G401.6 (cell line): ENCODE measurements around the gene TFDP2.
A peak's percentile ranks its signal among the peaks of the same experiment; 100 is the strongest.
"Not testable (repeated sequence)": the region's sequence is repeated elsewhere in the genome, so short reads cannot be mapped to it uniquely, and the experiment has no call there.

Experiments used
- FAIRE-seq: peaks from 2 replicates; lab custom pipeline; 2012; peaks lifted over from hg19 to GRCh38; lab: Jason Lieb, UNC

The TFDP2 gene

DNA sequence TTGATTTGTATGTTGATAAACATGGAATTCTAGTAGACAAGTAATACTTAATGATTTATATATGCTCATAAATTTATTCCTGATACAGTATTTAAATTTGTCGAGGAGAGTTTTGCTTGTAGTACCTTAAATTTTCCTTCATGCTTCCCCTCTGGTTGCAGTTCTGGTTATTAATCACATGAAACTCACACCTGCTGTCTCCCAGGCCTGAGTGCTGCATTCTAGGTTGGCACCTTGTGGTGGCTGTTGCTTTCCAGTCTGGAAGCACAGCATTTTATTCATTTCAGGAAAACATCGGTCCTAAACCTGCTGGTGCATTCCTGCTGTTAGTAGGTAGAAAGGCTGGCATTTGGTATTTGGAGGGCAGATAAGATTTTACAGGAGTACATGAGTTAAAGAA lies 228.0 kb downstream of the TFDP2 start:
- FAIRE-seq: no peak

DNA sequence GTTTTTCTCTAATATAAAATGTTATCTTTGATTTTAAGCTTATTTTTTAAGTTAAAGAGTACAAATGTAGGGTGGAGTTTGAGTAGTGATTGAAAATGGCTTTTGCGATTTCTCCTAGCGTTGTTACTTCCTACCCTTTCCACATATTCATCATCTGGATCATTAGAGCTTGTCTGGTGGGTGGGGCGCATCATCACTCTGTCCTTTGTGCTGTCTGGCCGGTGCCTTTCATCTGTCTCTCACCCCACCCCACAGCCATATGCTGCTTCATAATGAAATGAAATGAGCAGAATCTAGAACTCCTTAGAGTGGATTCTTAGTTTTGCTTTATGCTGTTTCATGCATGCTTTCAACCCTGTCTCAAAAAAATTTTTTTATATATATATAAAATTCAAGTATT lies 228.6 kb downstream of the TFDP2 start:
- FAIRE-seq: no peak

DNA sequence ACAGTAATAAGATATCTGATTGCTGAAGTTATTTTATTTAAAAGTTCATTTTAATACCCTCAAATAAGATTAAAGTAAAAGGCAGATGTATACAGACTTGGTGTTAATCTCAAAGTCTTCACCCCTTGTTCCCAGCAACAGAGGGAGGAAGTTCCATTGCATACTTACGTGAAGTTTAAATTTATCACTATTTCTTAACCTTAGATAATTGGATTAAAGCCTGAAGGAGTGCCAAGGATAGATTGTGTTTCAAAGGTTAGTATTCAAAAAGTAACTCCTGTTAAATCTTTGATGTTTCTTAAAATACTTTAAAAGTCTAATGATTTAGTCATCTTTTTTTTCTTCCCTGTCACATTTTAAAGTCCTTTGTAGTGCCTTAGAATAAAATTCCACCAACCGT lies 233.6 kb downstream of the TFDP2 start:
- FAIRE-seq: no peak

DNA sequence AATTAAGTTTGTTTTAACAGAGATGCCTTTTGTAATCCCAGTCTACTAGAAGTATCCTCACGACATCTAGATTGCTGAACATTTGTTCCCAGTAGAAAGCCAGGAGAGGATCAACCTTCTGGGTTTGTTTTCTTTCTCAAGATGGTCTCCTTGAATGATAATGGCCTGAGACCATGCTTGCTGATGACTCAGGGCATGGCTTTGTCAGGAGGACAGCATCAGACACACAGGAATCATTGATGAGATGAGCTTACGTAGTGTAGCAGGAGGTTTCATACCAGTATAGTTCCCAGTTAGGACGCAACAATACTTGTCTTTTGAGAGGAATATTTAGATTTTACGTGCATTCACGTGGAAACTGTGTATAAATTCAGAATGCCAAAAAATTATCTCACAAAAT lies 234.3 kb downstream of the TFDP2 start:
- no peak for FAIRE-seq

DNA sequence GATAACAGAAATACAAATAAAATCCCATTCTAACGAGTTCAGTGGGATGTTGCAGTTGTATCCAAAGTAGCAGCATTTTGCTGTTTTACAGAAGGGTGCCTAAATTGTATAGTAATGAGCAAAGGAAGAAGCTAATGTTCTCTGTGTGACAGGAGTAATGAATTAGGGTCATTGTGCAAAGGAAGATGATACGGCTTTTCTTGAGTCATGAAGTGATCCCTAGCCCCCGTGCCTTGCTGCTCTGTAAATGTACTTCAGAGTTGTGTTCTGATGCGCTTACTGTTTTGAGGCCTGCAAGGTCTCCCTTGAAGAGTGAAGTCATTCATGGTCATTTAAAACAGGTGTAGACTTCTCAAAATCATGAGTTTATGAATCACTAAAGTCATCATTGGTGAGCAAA lies 235.0 kb downstream of the TFDP2 start:
- FAIRE-seq: no peak

DNA sequence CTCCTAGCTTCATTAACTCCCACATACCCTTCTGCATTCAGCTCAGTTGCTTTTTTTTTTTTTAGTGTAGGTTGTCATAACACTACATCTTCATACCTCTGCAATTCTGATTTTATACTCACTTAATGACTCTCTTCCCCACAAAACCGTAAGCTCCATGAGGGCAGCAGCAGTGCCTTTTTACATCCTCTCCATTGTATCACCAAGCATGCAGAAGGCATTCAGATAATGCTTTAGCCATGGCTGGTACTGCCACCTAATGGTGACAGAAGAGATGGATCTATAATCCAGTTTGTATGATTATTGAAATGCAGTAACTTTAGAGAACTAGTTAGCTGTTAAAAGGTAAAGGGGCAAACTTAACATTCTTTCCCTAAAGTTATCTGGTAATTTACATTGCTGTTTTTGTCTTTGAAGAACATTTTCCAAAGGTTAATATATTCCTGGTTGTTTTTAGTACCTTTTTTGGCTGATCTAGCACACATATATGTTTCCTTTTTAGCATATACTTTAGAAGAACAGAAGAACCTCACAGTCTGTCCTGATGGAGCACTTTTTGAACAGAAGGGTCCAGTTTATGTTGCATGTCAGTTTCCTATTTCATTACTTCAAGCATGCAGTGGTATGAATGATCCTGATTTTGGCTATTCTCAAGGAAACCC lies 236.1 kb downstream of the TFDP2 start:
- FAIRE-seq: peak; percentile 77

DNA sequence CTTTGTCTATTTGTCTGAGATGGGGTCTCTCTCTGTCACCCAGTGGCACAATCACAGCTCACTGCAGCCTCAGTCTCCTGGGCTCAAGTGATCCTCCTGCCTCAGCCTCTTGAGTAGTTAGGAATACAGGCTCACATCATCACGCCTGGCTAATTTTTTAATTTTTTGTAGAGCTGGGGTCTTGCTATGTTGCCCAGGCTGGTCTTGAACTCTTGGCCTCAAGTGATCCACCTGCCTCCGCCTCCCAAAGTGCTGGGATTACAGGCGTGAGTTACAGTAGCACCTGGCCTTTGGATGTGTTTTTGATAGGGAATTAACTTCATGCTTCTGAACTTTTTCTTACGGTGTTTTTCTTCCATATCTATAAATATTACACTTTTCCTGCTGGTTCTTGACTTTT lies 239.4 kb downstream of the TFDP2 start:
- FAIRE-seq: not testable (repeated sequence)

DNA sequence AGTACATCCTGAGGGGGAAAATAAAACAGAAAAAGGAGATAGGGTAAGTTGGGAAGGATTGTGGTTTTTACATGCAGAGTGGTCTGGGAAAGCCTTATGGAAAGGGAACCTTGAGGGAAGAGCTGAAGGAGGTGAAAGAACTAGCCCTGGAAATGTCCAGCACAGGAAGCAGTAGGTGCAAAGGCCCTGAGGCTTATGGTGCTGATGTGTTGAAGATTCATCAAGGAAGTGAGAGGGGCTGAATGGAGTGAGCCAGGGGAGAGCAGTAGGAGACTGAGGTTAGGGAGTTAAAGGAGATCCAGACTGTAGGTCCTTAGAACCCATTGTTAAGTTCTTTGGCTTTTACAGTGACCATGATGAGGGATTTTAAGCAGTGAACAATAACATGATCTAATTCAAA lies 239.9 kb downstream of the TFDP2 start:
- no peak for FAIRE-seq

DNA sequence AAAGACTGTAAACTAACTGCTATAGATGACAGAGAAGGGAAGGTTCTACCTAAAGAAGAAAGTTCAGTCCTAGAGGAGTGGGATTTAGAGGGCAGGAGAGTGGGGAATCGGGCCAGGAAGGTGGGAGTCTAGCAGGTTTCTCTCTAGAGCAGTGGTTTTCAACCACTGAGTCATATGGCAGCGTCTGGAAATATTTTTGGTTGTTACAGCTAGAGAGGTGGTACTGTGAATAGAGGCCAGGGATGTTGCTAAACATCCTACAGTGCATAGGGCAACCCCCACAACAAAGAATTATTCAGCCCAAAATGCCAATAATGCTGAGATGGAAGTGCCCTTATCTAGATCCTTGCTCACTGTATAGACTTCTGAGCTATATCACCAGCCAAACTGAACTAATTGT lies 244.2 kb downstream of the TFDP2 start:
- FAIRE-seq: no peak

DNA sequence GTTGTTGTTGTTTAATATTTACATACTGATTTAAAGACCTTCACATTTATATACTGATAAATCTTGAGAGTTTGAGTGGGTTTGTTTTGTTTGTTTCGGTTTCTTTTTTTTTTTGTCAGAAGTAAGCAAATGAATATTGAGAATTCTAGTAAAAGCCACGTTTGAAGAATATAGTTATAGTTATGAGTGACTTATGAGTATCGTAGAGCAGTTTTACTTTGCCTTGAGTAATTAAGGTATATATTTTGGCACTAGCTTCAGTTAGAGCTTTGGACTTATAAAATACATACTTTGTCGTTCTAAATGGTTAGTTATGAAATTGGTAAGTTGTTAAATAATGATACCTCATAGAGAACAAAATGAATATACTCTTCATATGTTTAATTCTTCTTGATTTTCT lies 245.1 kb downstream of the TFDP2 start:
- no peak for FAIRE-seq

DNA sequence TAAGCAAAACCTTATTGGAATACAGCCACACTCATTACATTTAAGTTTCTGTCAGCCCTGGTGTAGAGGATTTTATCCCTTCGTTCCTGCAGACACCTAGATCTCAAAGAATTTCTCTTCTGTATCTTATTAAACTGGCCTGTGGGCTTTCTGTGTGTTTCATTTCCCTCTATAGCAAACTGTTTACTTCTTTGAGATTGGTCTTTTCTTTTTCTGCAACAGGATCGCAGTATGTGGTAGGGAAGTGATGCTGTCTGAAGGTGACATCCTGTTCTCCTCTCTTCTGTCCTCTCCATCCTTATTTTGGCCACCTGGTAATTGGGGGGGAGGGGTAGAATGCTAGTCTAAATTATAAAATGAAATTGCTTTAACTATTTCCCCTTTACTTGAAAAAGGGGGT lies 247.4 kb downstream of the TFDP2 start:
- FAIRE-seq: no peak

DNA sequence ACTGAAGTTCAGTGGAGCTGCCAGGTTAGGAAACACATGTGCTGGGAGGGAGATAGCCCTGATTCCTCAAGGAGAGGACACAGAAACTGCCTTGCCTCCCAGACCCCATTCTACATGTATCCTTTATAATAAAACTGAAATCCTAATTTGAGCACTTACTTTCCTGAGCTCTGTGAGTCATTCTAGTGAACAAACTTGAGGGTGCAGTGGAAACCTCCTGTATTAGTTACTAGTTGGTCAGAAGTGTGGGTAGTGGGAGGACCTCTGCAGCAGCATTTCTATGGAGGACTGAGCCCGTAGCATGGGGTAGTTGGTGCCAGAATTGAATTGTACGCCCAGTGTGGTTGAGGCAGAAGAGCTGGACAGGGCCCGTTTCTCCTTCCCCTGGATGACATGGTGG lies 249.0 kb downstream of the TFDP2 start:
- no peak for FAIRE-seq

DNA sequence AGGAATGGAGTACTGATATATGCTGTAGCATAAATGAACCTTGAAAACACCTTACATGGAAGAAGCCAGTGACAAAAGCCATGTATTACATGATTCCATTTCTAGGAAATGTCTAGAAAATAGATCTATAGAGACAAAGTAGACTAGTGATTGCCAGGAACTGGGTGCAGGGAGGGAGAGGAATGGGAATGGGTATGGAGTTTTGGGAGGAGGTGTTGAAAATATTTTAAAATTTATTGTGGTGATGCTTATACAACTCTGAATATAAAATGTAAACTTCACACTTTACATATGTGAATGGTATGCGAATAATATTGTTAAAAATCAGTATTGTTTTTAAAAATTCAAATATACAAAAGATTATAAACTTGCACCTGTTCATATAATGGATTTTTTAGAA lies 250.4 kb downstream of the TFDP2 start:
- no peak for FAIRE-seq

DNA sequence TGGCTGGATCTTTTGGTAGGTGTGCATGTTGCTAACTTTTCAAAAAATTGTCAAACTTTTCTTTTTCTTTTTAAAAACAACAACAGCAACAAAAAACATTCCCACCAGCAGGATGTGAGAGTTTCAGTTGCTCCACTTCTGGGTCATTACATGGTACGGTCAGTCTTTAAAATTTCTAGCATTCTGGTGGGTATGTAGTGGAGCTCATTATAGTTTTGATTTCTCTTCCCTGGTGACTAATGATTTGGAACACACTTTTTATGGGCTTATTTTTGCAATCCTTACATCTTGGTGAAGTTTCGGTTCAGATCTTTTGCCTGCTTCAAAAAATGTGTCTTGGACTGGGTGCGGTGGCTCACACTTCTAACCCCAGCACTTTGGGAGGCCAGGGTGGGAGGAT lies 253.6 kb downstream of the TFDP2 start:
- FAIRE-seq: no peak

DNA sequence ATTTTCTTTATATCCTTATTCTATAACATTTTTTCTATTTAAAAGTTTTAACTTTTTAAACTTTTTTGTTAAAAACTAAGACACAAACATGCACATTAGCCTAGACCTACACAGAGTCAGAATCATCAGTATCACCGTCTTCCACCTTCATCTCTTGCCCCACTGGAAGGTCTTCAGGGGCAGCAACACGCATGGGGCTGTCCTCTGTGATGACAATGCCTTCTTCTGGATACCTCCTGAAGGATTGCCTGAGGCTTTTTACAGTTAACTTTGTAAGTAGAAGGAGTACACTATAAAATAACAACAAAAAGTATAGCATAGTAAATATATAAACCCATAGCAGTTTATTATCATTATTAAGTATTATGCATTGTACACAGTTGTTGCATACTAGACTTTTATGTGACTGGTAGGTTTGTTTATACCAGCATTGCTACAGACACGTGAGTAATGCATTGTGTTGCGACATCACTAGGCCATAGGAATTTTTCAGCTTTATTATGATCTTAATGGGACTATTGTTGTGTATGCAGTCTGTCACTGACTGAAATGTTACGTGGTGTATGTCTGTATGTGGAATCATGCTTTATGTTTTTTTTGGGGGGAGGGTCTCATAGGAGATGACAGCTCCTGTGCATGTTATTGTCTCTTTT lies 254.7 kb downstream of the TFDP2 start:
- FAIRE-seq: no peak
